ENCODE measurements around the gene WNT1.

WNT1 gene

DNA sequence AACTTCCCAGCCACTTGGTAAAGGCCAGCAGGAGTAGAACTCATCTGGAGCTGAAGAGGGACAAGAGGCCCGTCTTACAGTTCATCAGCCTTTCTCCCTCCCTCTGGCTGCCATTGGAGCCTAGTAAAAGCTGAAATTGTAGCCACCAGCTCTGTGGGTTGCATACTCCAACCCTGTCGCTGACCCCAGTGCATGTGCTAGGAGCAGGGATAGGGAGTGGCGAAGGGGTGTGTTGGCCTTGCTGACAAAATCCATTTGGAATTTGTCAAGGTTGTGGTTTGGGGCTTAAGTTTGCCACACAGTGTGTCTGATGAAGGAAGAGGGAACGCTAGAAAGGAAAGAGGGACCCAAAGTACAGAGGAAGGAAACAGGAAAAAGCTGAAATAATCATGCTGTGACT lies 16.8 kb upstream of the WNT1 start:
- DNase-seq (ENCODE audit: low read depth) = no peak

DNA sequence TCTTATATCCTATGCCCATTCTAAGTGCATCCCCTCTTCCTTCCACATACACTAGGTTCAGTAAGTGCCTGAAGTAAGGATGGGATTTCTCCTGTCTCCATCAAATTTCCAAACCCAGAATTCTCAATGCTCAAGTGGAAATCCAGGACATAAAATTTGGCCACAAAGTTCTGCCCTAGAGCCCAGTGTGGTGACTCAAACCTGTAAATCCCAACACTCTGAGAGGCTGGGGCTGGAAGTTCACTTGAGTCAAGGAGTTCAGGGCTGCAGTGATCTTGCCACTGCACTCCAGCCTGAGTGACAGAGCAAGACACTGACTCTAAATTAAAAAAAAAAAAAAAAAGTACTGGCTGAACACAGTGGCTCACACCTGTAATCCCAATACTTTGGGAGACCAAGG lies 16.3 kb upstream of the WNT1 start:
- no peak for DNase-seq (ENCODE audit: low read depth)

DNA sequence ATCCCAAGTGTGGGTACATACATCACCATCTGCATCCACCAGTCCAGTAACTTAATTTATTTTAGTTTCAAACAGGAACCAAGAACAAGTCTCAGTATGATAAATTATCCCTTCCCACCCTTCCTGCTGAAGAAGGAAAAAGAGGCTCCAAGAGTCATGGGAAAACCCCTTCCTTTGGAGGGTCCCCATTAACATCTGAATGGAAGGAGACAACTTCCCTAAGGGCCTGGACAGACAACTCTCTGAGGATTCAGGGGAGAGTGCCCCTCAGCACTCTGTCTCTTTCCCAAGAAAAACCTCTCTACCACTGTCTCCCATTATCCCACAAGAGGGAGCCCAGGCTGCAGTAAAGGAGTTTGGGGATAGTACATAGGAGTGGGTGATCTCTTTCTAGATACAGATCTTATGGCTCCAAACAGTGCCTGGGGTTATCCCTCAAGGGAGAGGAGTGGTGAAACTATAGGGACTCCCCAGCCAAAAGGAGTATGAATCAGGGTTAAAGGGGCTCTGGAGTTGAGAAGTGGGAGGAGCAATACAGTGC lies 12.8 kb upstream of the WNT1 start:
- DNase-seq (ENCODE audit: low read depth) = peak; percentile 27

DNA sequence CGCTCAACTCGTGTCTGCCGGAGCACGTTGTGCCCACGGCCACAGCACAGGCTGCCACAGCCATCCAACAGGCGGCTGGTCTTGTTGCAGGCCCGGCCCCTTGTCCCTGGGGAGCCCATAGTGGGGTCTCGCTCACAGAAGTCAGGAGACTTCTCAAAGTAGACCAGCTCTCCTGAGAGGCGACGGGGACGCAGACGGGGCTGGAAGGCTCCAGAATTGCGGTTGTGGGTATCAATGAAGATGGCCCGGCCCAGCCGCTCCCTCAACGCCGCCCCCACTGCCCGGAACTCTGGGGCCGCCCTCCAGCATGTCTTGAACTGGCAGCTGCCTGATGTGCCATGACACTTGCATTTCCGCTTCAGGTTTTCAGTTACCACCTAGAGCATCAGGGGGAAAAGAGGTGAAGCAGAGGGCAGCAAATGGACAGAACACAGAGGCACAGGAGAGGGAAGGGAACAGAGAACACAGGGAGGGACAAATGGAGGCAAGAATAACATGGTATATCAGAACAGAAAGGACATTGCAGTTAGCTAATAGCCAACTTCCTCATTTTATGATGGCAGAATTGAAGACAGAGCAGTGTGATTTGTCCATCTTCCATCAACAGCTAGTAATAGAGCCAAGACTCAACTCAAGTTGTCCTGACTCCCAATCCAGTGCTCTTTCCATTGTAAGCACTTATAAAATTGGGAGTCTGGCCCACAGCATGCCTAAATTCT lies 11.8 kb upstream of the WNT1 start:
- no peak for DNase-seq (ENCODE audit: low read depth)

DNA sequence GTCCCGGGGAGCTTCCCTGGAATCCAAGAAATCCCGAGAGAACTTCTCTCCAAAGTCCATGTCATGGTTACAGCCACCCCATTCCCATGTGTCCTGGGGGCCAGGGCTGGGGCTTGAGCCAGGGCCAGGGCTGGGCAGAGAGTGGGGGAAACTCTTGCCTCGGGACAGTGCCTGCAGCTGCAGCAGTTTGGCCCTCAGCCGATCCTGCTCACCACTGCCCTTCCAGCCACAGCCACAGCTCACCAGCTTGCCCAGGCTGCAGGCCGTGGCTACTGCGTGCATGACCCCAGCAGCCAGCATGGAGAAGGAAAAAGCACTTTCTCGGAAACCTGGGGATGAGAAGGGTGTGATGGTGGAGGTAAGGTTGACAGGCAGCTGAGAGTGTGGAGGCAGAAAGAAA lies 10.1 kb upstream of the WNT1 start:
- no peak for DNase-seq (ENCODE audit: low read depth)

DNA sequence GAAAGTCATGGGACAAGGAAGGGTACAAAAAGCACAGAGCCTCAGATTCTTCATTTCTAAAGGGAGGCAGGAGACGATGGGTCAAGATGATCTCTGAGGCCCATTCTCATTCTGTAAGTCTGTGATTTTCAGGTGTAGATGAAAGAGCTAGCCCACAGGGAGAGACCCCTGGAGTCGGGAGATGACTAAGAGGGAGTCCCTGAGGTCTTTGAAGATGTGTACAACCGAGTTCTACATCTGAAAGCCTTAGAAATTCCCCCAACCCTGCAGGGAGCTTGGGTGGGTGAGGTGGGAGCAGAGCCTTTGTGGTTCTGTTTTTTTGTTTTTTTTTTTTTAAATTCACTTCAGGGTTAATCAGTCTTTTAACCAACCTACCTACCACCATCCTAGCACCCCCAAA lies 9.7 kb upstream of the WNT1 start:
- DNase-seq (ENCODE audit: low read depth) = no peak

DNA sequence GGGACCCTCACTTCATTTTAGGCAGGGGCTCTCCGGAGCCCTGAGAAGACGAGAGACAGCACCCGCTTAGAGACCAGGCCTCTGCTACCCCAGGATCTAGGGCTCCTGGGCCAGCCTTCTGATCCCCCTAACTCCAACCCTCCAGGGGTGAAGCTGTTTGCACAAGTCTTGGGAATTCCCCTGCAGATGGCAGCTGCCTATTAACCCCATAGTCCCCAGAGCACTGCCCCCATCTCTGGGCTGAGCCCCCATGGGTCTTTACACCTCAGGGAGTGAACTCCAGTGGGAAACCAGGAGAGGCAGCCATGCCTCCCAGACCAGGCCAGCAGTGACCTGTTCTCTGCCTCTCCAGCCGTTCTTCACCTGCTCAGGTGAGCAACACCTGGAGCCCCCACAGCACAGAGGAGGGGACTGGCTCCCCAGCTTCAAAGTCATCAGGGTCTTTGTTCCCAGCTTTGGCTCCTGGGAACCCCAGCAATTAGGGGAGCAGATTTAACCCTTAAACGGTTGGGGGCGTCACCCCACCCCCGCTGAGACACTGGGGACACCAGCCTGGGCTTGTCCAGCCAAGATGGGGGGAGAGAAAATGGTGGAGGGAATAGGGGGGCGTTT lies 8.9 kb upstream of the WNT1 start:
- DNase-seq (ENCODE audit: low read depth) = no peak

DNA sequence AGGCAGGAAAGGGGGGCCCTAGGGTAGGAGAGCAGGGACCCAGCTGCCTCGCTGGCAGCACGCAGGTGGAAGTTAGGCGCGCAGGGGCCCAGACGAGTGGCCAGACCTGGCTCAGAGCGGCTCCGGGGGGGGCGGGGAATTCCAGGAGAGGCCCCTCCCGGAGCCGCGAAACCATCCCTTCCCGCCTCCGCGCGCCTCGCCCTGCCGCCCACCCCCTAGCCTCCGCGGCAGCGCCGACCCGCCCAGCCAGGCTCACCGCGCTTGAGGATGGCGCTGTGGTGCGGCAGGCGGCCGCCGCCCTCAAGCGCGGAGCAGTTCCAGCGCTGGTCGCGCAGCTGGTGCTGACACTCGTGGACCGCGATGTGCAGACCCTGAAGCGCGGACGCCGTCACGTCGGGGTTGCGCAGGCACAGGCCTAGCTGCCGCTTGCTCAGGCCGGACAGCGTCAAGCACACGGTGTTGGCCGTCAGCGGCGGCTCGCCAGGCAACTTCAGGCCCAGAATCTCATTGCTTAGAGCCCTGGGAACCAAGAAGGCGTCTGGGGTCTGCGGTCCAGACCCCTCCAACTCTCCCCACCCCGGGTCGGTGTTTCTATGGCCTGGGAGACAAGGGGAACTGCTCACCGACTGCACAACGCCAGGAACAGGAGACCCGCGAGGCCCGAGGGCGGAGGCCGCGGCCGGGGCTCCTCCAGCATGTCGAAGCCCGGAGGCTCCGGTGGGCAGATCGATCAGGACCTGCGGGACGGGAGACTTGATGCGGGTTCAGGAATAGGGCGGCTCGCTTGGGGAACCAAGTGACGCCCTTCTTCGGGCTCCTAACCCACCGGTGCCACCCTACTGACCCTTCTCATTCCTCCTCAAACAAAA lies 8.1 kb upstream of the WNT1 start:
- no peak for DNase-seq (ENCODE audit: low read depth)

DNA sequence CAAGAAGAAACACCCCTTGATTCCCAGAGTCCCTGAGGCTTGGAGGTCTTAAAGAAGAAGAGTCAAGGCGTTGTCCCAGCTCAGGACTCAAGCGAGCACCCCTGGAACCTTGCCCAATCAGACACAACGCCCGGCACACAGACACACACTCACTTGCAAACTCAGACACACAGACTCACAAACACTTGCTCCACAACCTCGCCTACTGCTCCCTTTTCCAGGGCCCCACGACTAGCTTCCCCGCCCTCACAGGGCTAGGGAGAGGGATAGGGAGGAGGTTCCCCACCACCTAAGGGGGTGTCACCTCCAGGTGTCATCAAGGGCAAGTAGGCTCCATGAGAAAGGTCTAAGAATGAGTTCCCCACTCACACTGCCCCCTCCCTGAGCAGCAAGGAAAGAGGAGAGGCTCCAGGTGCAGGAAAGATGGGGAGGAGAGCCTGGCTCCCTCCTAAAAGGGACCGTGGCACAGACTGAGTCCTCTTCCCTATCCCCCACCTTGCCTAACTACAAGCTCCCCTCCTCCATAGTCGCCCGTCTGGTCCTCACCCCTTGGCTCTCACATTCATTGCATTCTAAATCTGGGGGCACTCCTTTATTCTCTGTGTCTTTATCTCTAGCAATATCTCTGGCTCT lies 7.3 kb upstream of the WNT1 start:
- no peak for DNase-seq (ENCODE audit: low read depth)

DNA sequence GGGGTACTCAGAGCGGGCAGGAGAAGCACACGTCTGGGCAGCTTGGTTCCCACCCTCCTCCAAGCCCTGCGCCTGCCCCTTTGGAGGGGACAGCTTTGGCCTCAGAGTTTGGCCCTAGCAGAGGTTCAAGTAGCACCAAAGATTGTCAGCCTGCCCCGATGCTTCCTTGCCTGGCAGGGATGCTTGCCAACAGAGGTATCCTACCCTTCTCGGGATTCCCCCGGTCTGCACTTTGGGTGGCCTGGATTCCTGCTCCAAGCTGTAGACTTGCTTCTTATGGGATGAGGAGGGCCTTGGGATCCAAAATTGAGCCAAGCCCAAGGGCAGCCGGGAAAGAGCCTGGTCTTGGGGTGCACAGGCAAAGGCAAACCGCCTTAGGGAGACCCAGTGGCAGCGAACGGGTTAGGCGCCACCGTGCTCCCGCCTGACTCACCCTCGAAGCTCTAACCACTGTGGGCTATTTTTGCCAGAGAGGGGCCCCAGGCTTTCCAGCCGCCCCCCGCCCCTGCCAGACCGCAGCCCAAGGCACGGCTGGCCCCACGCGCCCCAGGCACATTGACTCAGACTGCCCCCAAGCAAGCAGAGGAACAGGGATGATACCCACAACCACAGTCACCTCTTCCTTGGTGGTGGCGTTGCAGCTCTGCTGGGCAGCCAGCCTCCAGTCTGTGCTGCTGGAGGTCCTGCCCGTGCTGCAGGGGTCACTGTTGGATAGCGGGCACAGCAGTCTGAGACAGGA lies 5.7 kb upstream of the WNT1 start:
- peak; percentile 38 for DNase-seq (ENCODE audit: low read depth)

DNA sequence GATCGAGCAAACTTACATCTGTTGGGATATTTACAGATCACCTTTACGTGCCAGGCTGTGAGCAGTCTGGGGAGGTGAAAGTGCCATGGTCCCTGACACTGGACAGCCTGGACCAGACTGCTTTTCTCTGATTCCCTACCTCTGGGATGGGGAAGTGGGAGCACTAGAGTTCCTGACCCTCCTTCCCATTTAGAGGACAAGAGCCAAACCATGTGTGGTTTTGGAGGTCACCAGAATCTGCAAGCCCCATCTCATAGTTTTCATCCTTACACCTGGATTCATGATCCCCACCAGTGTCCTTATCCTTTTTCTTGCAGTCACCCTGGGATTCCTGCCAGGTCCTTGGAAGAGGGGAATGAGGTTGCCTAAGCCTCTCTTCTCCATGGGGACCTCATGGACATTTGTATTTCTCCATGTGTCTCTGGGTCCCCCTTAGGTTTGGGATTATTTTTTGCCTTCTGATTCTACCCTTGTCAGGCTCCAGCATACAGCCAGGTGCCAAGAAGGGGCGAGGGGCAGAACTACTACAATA lies 5.1 kb upstream of the WNT1 start:
- DNase-seq (ENCODE audit: low read depth) = no peak

DNA sequence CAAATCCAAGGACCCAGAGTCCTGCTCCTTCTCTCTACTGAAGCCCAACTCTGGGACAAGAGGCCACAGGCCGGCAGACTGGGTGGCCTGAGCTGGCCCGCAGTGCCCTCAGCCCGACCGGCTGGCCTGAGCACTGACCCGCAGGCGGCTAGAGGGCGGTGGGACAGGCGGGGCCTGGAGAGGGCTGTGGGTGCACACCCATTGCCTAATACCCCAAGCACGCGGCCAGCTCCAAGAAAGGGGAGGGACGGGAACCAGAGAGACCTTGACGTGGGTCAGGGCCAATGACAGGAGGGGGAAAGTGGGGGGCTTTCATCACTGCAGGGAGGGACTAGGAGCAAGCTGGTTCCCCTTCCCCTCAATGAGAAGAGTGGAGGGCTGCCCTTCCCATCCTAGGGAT lies 4.6 kb upstream of the WNT1 start:
- no peak for DNase-seq (ENCODE audit: low read depth)

DNA sequence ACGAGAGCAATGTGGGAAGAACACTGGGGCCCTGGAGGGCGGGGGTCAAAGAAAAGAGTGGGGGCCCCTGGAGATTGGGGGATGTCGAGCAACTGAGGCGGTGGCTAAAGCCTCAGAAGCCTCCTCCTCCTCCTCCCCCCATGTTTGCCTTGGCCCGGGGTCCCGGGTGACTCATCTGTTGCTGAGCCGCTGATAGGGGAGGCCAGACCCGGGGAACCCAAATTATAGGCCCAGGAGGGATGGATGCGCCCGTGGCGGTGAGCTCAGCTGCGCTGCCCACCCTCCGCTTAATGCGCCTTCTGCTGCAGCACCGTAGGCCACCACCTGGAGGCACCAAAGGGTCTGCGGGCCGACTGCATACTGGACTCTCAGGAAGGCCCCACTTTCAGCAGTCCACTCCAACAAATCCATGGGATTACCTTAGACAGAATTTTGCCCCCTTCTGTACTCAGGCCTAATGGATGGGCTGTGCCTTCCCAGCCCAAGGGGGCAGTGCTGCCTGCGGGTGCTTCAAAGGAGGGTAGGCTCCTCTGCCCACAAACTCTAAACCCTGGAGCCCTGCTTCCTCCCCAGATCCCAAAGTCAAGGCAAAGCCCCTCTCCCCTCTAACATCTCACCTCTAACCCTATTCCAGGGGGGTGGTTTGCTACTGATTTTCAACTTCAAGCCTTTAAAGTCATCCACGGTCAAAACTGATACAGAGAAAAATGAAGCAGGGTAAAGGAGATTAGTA lies 4.0 kb upstream of the WNT1 start:
- peak; percentile 52 for DNase-seq (ENCODE audit: low read depth)

DNA sequence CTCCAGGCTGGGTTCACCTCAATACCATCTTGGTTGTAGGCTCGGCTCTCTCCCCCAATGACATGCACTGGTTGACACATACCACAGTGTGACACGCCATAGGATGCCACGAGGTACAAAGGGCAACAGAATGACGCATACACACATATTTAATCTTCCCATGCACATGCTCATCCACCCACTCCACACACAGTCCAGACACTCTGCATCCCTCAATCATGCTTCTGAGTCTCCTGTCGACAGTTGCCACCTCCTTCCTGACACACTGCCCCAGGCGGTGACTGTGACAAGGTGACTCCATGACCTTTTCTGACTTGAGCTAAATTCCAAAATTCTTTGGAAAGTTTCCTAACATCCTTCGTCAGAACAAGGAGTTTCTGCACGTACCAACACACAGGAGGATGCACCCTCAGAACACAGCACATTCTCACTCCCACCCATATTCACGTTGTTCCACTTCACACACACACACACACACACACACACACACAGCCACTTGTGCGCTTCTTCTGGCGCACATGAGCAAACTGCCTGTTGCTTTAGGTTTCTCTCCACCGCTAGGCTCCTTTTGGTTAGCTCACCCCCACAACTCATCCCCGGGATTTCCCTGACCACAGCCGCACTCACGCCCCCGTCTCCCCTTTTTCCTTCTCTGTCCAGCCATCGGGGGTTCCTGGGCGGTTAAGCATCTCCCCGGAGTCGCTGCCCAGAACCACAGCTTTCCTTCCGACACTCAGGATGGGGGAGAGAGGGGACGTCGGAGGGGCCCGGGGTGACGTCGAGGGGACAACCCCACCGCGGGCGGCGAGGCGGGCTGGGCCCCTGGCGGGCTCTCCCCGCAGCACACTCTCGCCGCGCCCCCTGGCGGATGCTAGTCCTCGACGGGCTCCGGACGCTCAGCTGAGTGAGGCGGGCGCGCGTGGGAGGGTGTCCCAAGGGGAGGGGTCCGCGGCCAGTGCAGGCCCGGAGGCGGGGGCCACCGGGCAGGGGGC lies 536 bp upstream of the WNT1 start:
- DNase-seq (ENCODE audit: low read depth) = no peak

DNA sequence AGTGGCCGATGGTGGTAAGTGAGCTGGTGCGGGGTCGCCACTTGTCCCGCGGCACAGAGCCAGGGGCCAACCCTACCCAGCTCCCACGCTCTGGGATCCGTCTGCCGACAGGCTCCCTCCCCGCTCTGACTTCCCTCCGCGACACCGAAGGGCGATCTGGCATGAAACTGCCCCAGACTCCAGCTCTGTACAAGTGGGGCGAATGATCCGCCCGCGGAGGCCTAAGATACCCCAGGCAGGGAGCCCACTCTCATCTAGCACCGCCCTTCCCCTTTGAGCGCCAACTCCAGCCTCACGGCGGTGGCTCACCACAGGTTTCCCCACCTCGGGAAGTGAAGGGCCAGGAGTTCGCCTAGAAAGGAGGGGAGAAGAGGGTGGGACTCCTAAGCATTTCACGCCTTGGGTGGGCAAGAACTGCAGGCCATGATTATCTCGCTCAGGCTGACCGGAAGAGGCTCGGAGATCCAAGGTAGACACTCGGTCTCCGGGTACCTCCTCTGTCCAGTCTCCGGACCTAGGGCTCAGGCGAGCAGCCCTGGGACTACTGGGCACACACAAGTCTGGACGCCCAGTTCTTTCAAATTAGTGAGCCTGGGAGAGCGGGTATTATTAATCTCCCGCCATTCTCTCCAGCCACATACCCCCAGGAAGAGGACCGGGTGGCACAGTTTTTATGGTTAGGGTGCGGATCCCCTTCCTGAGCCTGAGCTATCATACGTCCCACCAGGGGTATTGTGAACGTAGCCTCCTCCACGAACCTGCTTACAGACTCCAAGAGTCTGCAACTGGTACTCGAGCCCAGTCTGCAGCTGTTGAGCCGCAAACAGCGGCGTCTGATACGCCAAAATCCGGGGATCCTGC lies 849 bp downstream of the WNT1 start:
- no peak for DNase-seq (ENCODE audit: low read depth)

DNA sequence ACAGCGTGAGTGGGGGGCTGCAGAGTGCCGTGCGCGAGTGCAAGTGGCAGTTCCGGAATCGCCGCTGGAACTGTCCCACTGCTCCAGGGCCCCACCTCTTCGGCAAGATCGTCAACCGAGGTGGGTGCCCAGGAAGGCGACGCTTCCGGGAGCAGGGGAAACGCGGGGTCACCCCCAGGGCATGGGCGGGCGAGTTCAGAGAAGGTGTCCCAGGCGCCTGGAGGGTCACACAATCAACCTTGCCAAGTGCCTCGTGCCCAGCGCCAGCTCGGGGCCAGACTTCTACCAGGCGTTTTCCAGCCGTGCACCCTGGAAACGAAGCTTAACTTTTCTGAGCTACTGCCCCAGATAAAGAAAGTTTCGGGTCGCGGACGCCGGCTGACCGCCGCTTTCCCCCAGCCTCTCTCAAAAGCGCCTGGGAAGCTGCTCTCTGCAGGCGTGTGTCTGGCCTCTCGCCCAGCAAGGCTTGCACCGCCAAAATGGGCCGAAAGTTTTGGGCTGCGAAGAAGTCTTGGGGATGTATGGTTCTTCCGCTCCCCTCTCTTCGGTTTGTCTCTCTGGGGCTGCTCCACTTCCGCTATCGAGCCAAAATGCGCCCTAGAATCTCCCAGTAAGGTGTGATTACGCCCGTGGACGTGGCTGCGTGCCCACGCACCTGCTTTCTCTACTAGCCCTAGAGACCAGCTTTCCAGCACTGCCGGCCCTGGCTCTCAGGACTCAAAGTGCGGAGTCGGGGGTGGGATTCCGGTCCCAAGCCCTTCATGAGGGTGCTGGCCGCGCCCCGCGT lies 1.7 kb downstream of the WNT1 start:
- DNase-seq (ENCODE audit: low read depth) = no peak

DNA sequence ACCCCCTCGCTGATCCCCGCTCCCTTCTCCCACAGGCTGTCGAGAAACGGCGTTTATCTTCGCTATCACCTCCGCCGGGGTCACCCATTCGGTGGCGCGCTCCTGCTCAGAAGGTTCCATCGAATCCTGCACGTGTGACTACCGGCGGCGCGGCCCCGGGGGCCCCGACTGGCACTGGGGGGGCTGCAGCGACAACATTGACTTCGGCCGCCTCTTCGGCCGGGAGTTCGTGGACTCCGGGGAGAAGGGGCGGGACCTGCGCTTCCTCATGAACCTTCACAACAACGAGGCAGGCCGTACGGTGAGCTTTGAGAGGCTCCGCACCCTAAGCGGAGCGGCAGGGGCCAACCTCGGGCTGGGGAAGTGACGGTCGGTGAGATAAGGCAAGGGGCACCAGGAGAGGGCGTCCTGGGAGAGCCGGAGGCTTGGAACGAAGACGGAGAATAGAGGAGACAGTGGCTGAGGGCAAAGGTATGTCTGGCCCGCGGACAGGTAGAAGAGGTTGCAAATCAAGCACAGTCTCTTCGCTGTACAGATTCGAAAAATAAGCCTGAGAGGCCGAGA lies 2.3 kb downstream of the WNT1 start:
- DNase-seq (ENCODE audit: low read depth) = no peak
